IPS-11a (cell line): Measurements from ENCODE around the gene CNTN1.

Experiments used
- H3K4me3 ChIP-seq: one replicate; pipeline ENCODE4 v1.5.1; 2013; ENCODE audit warnings: low read depth, low read length, control low read depth

CNTN1 gene

GRCh38 chr12:41100572-41100971 is 408.3 kb downstream of the CNTN1 start:
- H3K4me3 ChIP-seq, result no peak overlapping the region

- H3K4me3 ChIP-seq, result no peak overlapping the region
These were observed 409.6 kb downstream of the CNTN1 start for GRCh38 chr12:41101806-41102205.

GRCh38 chr12:41103614-41104013 is 411.4 kb downstream of the CNTN1 start:
- no peak overlapping the region for H3K4me3 ChIP-seq

- H3K4me3 ChIP-seq, result no peak overlapping the region
These were observed 414.1 kb downstream of the CNTN1 start for GRCh38 chr12:41106315-41106714.

- H3K4me3 ChIP-seq, result no peak overlapping the region
These were observed 415.8 kb downstream of the CNTN1 start for GRCh38 chr12:41108032-41108431.

GRCh38 chr12:41112903-41113302 is 420.7 kb downstream of the CNTN1 start:
- H3K4me3 ChIP-seq, result no peak overlapping the region

- H3K4me3 ChIP-seq, result no peak overlapping the region
These were observed 428.0 kb downstream of the CNTN1 start for GRCh38 chr12:41120211-41120610.

- H3K4me3 ChIP-seq, result no peak overlapping the region
These were observed 429.1 kb downstream of the CNTN1 start for GRCh38 chr12:41121374-41121773.
